Activated CD8-positive, alpha-beta memory T cell treated with anti-CD3 and anti-CD28 coated beads, Interleukin-2, amount 10 ng/mL, durations not matched to agents 7 days and 5 days (primary cell): ENCODE data around the gene TMED4. TPM values are rescaled to one million over a fixed set of nuclear protein-coding genes. Genes with fewer than 3 reads are reported as not detected.
"Not testable (repeated sequence)": the region's sequence is repeated elsewhere in the genome, so short reads cannot be mapped to it uniquely, and the experiment has no call there.

Experiments
- ATAC-seq: fragments of 150-1000 bp; cut with Tn5 transposase; one replicate; pipeline ENCODE4 v1.10.0; 2021; ENCODE audit warnings: moderate library complexity
- CTCF ChIA-PET: fragments of 350-600 bp; sonication (Branson Sonifier 250); formaldehyde crosslinking; loops from one replicate; lab custom pipeline; 2021; ENCODE audit warnings: antibody characterized with exemption; lab: Charles Lee
- DNase-seq: peaks from one replicate; pipeline ENCODE4 v3.0.0-alpha.2; 2020
- H3K27ac Mint-ChIP-seq: one replicate; pipeline ENCODE4 v1.8.0; 2021; ENCODE audit warnings: mild to moderate bottlenecking, mixed read lengths
- H3K27me3 Mint-ChIP-seq: one replicate; pipeline ENCODE4 v1.8.0; 2021; ENCODE audit warnings: mixed read lengths
- H3K36me3 Mint-ChIP-seq: one replicate; pipeline ENCODE4 v1.8.0; 2021; ENCODE audit warnings: mild to moderate bottlenecking, mixed read lengths
- H3K4me1 Mint-ChIP-seq: one replicate; pipeline ENCODE4 v1.8.0; 2021; ENCODE audit warnings: mixed read lengths
- H3K4me3 Mint-ChIP-seq: one replicate; pipeline ENCODE4 v1.8.0; 2021; ENCODE audit warnings: mild to moderate bottlenecking, moderate library complexity, mixed read lengths
- H3K9me3 Mint-ChIP-seq: one replicate; pipeline ENCODE4 v1.8.0; 2022; ENCODE audit warnings: low read depth, mixed read lengths
- total RNA-seq, 2 experiments: library from RNA; stranded (reverse); gene quantifications; one replicate each; pipeline ENCODE4 v1.2.3, GENCODE V29; 2021

Gene TMED4
- total RNA-seq, 2 experiments from 2014 or later, result 74.8 to 77.4 TPM

DNA sequence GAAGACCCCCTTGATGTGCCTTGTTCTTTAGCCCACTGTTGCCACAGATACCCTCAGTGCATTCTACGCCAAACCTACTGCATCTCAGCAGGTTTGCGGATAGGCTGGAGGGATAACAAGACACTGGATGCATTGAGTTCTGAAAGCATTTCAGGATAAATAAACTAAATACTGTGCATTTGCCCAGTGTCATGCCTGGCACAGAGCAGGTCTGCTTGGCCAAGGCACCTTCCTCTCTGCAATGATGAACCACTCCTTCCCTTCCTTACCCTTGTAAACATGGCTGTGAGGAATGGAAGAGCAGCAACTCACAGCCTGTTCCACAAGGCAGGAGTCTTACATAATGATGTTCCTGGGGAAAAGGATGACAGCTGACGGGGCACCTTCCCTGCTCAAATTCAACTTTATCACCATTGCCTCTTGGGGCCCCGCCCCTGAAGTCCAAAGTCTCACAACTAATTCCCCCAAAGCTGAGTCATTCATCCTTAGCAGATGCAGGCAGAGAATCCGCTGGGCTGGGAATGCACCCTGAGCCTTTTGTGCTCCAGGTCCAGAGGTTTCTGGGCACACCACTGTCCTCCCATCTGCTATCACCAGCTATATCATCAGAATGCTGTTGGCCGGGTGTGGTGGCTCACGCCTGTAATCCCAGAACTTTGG lies 19.9 kb downstream of the TMED4 start:
- peaks cover 12% of the 10 kb centered on the region for H3K36me3 Mint-ChIP-seq
- CTCF ChIA-PET, result interaction anchor here (1.2 kb wide), 1 partner anchor 87 kb away, joined by 3 read pairs; no protein-coding TSS in a partner anchor
- ATAC-seq, result no peak

DNA sequence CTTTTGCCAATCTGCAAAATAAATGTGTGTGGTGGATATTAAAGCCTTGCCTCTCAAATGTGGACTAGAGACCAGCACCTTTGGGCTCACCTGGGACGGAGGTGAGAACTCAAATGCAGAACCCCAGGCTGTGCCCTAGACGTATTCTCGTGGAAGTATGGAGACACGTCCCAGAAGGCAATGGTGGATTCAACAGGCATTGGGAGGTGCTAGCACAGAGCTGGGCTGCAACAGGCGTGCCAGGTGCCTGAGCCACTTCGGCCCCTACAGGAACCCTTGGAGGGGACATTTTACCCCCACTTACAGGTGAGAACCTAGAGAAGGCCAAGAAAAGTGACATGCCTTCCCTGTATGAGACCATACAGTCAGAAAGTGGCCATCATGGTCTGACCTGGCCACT lies 20.6 kb downstream of the TMED4 start:
- H3K9me3 Mint-ChIP-seq, result no peaks in the 10 kb centered on the region
- H3K27ac Mint-ChIP-seq, result no peak overlapping the region
- H3K4me3 Mint-ChIP-seq, result no peak overlapping the region
- no peak for ATAC-seq
- no peaks in the 10 kb centered on the region for H3K27me3 Mint-ChIP-seq
- CTCF ChIA-PET, result interaction anchor here (1.0 to 1.2 kb wide), 2 partner anchors 86 to 295 kb away, joined by 3 read pairs; no protein-coding TSS in a partner anchor
- no peaks in the 10 kb centered on the region for H3K4me1 Mint-ChIP-seq
- DNase-seq, result no peak
- peaks cover 8% of the 10 kb centered on the region for H3K36me3 Mint-ChIP-seq

More for the DNA sequence above, 19.9 kb downstream of the TMED4 start:
- Mint-ChIP-seq H3K4me1 (no peaks in the 10 kb centered on the region), H3K27me3 (no peaks in the 10 kb centered on the region), H3K4me3 (no peak overlapping the region), H3K9me3 (no peaks in the 10 kb centered on the region), H3K27ac (no peak overlapping the region)
- no peak for DNase-seq

DNA sequence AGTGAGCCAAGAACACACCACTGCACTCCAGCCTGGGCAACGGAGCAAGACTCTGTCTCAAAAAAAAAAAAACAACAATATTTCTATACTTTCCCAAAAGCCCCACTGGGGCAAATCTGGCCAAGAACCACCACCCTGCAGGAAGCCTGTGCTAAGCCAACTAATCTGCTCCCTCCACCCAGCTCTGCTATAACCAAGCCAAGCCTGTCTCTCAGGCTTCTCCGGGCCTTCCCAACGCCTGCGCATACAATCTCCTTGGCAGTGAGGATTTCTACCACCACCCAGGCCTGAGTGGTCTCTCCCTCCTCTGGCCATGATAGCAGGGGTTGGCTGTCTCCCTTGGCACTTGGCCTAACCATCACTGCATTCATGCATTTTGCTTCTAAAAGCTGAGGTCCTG lies 22.5 kb downstream of the TMED4 start:
- ATAC-seq (no peak), DNase-seq (no peak)
- CTCF ChIA-PET, result interaction anchor here (1.2 kb wide), 1 partner anchor 319 kb away, joined by 3 read pairs; no protein-coding TSS in a partner anchor
- Mint-ChIP-seq H3K9me3 (no peaks in the 10 kb centered on the region), H3K27me3 (peaks cover 4% of the 10 kb centered on the region), H3K4me3 (no peak overlapping the region), H3K27ac (no peak overlapping the region), H3K4me1 (no peaks in the 10 kb centered on the region), H3K36me3 (peaks cover under 1% of the 10 kb centered on the region)

DNA sequence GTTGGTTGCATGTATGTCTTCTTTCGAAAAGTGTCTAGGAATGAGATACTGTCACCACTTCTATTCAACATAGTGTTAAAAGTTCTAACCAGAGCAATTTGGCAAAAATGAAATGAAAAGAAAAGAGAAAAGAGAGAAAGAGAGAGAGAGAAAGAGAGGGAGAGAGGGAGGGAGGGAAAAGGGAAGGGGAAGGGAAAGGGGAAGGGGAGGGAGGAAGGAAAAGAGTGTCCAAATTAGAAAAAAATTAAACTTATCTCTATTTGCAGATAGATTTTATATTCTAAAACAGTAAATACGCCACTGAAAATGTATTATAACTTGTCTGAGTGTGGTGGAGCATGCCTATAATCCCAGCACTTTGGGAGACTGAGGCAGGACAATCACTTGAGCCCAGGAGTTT lies 24.5 kb downstream of the TMED4 start:
- CTCF ChIA-PET, result interaction anchor here (1.7 kb wide), 1 partner anchor 8 kb away, joined by 9 read pairs; no protein-coding TSS in a partner anchor
- ATAC-seq (no peak), DNase-seq (no peak)
- peaks cover 10% of the 10 kb centered on the region for H3K27me3 Mint-ChIP-seq
- H3K4me3 Mint-ChIP-seq, result no peak overlapping the region
- no peaks in the 10 kb centered on the region for H3K9me3 Mint-ChIP-seq
- H3K4me1 Mint-ChIP-seq, result no peaks in the 10 kb centered on the region
- no peaks in the 10 kb centered on the region for H3K36me3 Mint-ChIP-seq
- no peak overlapping the region for H3K27ac Mint-ChIP-seq

DNA sequence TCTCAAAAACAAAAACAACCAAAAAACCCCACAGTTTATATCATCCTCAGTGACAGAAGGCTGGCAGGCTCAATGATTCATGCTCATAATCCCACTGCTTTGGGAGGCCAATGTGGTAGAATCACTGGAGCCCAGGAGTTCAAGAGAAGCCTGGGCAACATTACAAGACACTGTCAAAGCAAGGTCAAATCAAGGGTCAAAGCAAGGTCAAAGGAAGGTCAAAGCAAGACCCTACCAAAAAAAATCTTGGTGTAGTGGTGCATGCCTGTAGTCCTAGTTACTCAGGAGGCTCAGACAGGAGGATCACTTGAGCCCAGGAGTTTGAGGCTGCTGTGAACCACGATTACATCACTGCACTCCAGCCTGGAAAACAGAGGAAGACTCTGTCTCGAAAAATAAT lies 26.7 kb downstream of the TMED4 start:
- ATAC-seq (no peak), DNase-seq (no peak)
- Mint-ChIP-seq H3K9me3 (no peaks in the 10 kb centered on the region), H3K36me3 (no peaks in the 10 kb centered on the region), H3K27ac (no peak overlapping the region), H3K4me3 (no peak overlapping the region), H3K4me1 (no peaks in the 10 kb centered on the region), H3K27me3 (peaks cover 10% of the 10 kb centered on the region)
- CTCF ChIA-PET, result no interaction called here

DNA sequence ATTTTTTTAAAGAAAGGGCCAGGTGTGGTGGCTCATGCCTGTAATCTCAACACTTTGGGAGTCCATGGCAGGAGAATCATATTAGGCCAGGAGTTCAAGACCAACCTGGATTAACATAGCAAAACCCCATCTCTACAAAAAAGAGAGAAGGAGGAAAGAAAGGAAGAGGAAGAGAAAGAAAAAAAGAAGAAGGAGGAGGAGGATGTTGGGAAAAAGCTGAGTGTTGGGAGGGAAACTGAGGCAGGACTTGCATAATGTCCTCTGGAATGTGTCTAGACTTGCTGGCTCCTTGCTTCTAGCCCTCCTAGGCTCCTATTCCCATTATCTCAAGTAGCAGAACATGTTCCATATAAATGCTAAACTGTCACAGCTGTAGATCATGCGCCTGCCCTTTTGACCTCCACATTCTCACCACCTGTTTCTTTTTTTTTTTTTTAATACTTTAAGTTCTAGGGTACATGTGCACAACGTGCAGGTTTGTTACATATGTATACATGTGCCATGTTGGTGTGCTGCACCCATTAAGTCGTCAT lies 29.5 kb downstream of the TMED4 start:
- not testable (repeated sequence) for H3K36me3 Mint-ChIP-seq, H3K27ac Mint-ChIP-seq, DNase-seq, H3K4me1 Mint-ChIP-seq, ATAC-seq, H3K9me3 Mint-ChIP-seq, H3K4me3 Mint-ChIP-seq
- H3K27me3 Mint-ChIP-seq, result peaks cover 32% of the 10 kb centered on the region
- CTCF ChIA-PET, result interaction anchor here (1.1 kb wide), 1 partner anchor 13 kb away, joined by 4 read pairs; no protein-coding TSS in a partner anchor

DNA sequence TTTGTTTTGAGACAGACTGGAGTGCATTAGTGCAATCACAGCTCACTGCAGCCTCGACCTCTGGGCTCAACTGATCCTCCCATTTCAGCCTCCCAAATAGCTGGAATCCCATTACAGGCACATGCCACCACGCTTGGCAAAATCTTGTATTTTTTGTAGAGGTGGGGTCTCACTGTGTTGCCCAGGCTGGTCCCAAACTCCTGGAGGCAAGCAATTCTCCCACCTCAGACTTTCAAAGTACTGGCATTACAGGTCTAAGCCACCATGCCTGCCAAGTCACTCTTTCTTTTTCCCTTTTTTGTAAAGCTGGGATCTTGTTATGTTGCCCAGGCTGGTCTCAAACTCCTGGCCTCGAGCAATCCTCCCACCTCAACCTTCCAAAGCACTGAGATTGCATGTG lies 32.6 kb downstream of the TMED4 start:
- Mint-ChIP-seq H3K27ac (no peak overlapping the region), H3K9me3 (no peaks in the 10 kb centered on the region), H3K36me3 (no peaks in the 10 kb centered on the region), H3K4me1 (peaks cover 5% of the 10 kb centered on the region), H3K4me3 (no peak overlapping the region), H3K27me3 (peaks cover 36% of the 10 kb centered on the region)
- no peak for DNase-seq
- CTCF ChIA-PET, result interaction anchor here (1.4 to 2.2 kb wide), 2 partner anchors 15 to 16 kb away, joined by 5 to 12 read pairs; no protein-coding TSS in a partner anchor
- ATAC-seq, result no peak

DNA sequence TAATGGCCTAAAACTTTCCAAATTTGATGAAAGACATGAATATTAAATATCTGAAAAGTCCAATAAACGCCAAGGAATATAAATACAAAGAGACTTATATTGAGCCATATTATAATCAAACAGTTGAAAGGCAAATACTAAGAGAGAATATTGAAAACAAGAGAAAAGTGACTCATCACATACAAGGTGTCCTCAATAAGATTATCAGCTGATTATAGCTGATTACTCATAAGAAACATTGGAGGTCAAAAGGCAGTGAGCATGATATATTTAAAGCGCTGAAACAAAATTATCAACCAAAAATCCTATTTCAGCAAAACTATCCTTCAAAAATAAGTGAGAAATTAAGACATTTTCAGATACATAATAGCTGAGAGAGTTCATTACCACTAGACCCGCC lies 33.1 kb downstream of the TMED4 start:
- H3K27me3 Mint-ChIP-seq, result peaks cover 36% of the 10 kb centered on the region
- H3K9me3 Mint-ChIP-seq, result no peaks in the 10 kb centered on the region
- no peaks in the 10 kb centered on the region for H3K36me3 Mint-ChIP-seq
- no peak overlapping the region for H3K4me3 Mint-ChIP-seq
- DNase-seq (no peak), ATAC-seq (no peak)
- H3K27ac Mint-ChIP-seq, result no peak overlapping the region
- CTCF ChIA-PET, result interaction anchor here (1.3 to 2.2 kb wide), 2 partner anchors 14 to 17 kb away, joined by 3 to 12 read pairs; no protein-coding TSS in a partner anchor
- peaks cover 5% of the 10 kb centered on the region for H3K4me1 Mint-ChIP-seq

DNA sequence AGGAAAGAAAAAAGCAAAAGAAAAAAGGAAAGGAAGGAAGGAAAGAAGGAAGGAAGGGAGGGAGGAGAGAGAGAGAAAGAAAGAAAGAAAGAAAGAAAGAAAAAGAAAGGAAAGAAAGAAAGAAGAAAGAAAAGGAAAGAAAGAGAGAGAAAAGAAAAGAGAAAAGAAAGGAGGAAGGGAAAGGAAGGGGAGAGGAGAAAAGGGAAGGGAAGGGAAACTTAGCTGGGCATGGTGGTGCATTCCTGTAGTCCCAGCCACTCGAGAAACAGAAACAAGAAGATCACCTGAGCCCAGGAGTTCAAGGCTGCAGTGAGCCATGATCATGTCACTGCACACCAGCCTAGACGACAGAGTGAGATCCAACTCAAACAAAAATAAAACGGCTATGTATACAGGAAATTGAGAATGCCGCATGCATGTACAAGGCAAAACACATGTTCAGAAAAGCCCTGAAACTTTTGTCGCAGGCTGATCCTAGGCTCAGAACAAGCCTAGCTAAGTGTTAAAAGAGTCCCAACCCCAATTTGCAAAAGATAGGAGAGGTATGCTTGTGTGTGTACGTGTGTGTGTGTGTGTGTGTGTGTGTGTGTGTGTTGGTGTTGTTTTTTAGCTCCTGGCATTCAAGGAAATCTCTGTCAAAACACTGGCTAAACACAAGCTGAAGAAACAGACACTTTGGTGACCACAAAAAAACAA lies 34.3 kb downstream of the TMED4 start:
- no peak for ATAC-seq
- CTCF ChIA-PET, result interaction anchor here (0.6 to 2.2 kb wide), 3 partner anchors 13 to 448 kb away, joined by 3 to 12 read pairs (median 3); no protein-coding TSS in a partner anchor
- no peak overlapping the region for H3K27ac Mint-ChIP-seq
- H3K4me1 Mint-ChIP-seq, result peaks cover 5% of the 10 kb centered on the region
- H3K36me3 Mint-ChIP-seq, result no peaks in the 10 kb centered on the region
- no peak for DNase-seq
- H3K9me3 Mint-ChIP-seq, result no peaks in the 10 kb centered on the region
- H3K27me3 Mint-ChIP-seq, result peaks cover 29% of the 10 kb centered on the region
- H3K4me3 Mint-ChIP-seq, result no peak overlapping the region

DNA sequence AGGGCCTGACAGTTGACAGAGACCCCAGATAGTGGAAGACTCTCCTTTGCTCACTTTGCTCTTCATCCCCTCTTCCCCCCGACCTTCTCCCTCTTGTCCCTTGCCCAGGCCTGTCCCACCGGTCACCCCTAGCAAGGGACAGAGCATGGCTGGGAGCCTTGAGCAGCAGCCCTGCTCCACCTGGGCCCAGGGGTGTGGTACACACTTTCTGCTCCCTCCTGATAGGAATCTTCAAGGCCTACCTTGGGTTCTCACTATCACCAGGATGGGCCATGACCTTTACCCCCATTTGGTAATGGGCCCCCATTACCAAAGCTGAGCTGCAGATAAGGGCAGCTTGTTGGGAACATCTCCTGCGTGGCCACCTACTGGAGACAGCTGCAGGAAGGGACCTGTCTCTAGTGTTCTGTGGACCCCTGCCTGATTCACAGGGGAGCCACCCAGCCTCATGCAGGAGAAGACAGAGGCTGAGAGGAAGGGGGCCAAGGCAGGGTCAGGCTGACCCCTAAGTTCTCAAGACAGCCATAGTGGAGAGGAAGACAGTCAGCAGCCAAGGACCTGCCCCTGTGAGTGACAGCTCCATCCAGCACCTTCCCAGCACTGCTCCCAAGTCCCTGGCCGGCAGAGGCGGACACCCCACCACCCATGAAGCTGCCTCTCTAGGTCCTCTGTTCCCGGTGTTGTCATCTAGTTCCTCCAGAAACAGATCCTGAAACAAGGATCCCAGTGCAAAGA lies 40.0 kb downstream of the TMED4 start:
- no peaks in the 10 kb centered on the region for H3K9me3 Mint-ChIP-seq
- DNase-seq, result no peak
- H3K27ac Mint-ChIP-seq, result no peak overlapping the region
- H3K4me1 Mint-ChIP-seq, result no peaks in the 10 kb centered on the region
- ATAC-seq, result no peak
- H3K4me3 Mint-ChIP-seq, result no peak overlapping the region
- CTCF ChIA-PET, result interaction anchor here (0.7 kb wide), 1 partner anchor 7 kb away, joined by 3 read pairs; no protein-coding TSS in a partner anchor
- H3K36me3 Mint-ChIP-seq, result no peaks in the 10 kb centered on the region
- peaks cover 6% of the 10 kb centered on the region for H3K27me3 Mint-ChIP-seq

DNA sequence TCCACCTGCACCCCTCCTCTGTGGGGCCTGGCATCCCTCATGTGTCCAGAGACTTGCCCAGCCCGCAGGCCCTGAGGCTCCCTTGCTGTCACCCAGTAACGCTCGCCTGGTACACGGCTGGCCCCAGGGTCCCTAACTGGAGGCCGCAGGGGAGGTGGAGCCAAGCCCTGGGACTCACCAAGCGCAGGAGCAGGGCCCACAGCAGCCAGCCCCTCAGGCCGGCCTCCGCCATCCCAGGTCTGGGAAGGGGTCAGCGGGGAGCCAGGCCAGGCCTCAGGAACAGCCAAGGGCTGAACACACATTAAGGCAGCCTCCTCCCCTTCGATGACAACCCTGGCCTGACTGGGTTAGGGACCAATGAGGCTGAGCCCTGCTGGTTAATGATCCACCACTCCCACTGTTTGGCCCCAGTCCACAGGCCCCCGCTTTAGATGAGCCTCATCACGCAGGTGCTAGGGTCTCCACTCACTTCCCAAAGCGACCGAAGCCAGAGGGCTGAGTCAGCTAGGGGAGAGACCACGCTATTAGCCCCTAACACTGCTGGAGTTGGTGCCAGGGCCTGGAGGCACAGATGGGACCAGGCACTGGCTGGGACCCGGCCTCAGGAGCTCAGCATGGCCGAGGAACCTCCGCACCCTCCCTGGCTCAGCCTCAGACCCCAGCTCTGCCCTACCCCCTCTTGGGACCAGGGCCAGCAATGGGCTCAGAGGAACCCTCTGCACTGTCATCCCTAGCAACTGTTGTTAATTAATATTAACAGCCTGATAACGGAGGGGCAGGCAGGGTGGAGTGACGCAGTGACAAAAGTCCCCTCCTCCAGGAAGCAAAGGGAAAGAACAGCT lies 40.8 kb downstream of the TMED4 start, which contains the start of gene NPC1L1:
TSS of gene NPC1L1 (minus strand) at position 303 of the 842 bp plus-strand sequence. CDS start at position 232, 71 bp downstream.
- H3K27ac Mint-ChIP-seq, result no peak within 1 kb of the TSS
- H3K4me1 Mint-ChIP-seq, result no peaks in the 10 kb centered on the region
- no peak within 1 kb of the TSS for H3K4me3 Mint-ChIP-seq
- no peak for DNase-seq
- no peaks in the 10 kb centered on the region for H3K9me3 Mint-ChIP-seq
- CTCF ChIA-PET, result no interaction called here
- ATAC-seq, result no peak
- no peaks in the 10 kb centered on the region for H3K36me3 Mint-ChIP-seq
- H3K27me3 Mint-ChIP-seq, result no peaks in the 10 kb centered on the region

DNA sequence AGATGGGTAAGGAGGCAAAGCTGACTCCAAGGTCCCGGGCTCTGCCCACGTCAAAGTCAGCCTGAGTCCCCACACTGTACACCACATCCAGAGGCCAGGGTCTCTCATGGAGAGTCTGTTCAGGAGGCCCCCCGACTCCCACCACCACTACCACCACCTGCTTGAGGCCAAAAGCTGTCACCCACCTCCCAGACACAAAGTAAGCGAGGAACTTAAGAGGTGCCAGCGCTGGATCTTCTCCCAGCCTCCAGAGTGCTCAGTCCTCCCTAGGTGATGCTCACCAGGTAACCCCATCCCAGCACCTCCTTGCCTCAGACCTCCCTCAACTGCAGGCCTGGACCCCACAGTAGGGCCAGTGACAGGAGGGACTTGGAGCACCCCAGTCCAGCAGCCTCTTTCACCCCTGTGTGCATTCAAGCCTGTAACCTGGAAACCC lies 41.4 kb downstream of the TMED4 start:
- no peaks in the 10 kb centered on the region for H3K4me1 Mint-ChIP-seq
- no peak overlapping the region for H3K27ac Mint-ChIP-seq
- no peaks in the 10 kb centered on the region for H3K9me3 Mint-ChIP-seq
- H3K27me3 Mint-ChIP-seq, result no peaks in the 10 kb centered on the region
- CTCF ChIA-PET, result no interaction called here
- DNase-seq (no peak), ATAC-seq (no peak)
- H3K4me3 Mint-ChIP-seq, result no peak overlapping the region
- no peaks in the 10 kb centered on the region for H3K36me3 Mint-ChIP-seq
